Activated CD8-positive, alpha-beta memory T cell treated with anti-CD3 and anti-CD28 coated beads, Interleukin-2, amount 50 U/mL, for 48 hours (primary cell): ENCODE data around the gene TAF1D.

Experiments
- DNase-seq: peaks from one replicate; pipeline ENCODE4 v3.0.0-alpha.2; 2020

TAF1D gene

GRCh38 chr11:93718057-93718563, 23.2 kb downstream of the TAF1D start:
- no peak for DNase-seq

DNA sequence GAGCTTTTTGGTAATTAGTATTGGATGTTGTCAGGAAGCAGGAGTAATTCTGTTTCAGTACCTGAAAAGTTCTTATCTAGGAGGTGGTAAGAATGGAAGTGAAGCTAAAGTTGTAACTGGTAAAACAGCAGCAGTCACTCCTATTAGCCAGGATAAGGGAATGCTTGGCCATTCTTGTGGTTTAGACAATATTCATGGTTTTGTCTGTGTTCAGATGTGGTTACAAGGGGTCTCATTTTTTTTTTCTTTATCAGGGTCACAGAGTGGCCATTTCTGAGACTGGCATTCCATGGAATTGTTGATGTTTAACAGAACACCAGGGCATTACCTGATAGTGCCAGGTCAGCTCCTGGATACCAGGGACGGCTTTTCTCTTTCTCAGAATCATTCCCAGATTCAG, 23.8 kb downstream of the TAF1D start:
- DNase-seq = no peak

DNA sequence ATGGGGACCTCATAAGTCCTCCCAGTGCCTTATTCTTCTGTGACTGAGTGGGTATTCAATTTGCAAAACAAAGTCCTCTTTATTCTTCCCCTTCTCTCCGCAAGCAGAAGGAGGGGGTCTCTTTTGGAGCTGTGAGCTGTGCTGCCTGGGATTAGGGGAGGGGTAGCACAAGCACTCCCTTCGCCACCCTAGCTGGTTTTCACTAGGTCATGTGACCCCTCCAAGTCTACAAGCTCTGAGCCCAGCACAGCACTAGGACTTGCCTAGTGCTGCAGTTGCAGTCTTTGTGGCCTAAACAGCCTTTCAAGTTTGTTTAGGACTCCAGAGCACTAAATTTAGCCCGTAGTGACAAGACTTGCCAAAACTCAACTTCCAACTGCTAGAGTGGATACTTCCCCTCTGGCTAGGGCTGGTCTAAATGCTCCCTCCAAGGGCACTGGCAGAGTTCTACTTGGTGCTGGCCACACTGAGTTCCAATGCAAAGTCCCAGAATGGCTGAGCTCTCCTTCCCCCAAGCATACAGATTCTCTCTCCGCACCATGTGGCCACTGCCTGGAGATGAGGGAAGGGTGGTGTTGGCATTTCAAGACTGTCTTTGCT, 25.4 kb downstream of the TAF1D start:
- DNase-seq = no peak

DNA sequence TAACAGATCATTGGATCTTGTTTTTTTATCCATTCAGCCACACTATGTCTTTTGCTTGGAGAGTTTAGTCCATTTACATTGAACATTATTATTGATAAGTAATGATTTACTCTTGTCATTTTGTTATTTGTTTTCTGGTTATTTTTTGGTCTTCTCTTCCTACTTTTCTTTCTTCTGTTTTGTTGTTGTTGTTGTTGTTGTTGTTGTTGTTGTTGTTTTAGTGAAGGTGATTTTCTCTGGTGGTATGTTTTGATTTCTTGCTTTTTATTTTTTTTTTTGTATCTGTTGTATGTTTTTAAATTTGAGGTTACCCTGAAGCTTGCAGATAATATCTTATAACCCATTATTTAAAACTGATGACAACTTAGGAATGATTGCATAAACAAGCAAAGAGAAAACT, 28.6 kb downstream of the TAF1D start:
- no peak for DNase-seq

DNA sequence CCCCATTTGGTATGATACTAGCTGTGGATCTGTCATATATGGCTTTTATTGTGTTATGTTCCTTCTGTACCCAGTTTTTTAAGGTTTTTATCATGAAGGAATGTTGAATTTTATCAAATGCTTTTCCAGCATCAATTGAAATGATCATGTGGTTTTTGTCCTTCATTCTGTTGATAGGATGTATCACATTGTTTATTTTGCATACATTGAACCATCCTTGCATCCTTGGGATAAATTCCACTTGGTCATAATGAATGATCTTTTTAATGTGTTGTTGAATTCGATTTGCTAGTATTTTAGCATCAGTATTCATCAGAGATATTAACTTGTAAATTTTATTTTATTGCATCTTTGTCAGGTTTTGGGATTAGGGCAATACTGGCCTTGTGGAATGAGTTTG, 31.1 kb downstream of the TAF1D start:
- no peak for DNase-seq

DNA sequence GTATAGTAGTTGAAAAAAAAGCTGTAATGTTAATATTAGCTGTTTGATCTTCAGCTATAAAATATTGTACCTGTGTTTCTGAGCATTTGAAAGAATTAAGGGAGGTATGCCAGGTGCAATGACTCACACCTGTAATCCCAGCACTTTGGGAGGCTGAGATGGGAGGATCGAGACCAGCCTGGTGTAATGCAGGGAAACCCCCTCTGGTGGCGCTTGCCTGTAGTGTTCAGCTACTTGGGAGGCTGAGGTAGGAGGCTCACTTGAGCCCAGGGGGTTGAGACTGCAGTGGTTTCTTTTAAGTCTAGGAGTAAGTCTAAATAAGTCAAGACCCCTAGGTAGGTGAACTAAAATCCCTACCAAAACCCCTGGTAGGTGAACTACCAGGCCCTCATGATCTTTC, 37.1 kb downstream of the TAF1D start:
- no peak for DNase-seq

DNA sequence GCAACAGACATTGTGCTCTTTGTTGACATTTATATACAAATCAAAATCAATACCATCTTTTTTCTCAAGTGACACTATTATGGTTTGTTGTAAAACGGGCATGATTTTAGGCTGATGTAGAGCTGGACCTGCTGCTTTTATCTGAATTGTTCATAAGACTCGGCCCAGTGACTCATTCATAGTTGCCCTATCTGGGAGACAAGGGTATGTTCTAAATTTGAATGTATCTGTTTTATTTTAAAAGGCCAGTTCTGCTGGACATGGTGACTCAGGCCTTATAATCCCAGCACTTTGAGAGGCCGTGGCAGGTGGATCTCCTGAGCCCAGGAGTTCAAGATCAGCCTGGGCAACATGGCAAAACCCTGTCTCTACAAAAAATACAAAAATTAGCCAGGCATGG, 40.5 kb downstream of the TAF1D start:
- no peak for DNase-seq

DNA sequence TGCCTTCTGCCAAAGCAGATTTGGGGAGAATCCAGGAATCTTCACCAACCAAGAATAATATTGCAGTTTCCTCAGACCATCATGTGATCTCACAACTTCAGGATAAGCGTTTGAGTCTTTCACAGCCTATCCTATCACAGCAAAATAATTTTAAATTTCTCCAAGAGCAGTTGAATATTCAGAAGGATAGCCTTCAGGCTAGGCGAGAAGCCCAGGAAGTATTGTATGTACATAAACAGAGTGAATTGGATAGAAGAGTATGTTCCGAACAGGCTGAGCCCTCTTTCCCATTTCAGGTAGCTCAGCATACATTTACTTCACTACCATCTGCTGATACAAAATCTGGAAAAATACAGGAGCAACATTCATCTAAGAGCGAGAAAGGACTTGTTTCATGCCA, 43.7 kb downstream of the TAF1D start:
- no peak for DNase-seq

- no peak for DNase-seq
Observed at GRCh38 chr11:93694557-93694956, 46.7 kb downstream of the TAF1D start.

DNA sequence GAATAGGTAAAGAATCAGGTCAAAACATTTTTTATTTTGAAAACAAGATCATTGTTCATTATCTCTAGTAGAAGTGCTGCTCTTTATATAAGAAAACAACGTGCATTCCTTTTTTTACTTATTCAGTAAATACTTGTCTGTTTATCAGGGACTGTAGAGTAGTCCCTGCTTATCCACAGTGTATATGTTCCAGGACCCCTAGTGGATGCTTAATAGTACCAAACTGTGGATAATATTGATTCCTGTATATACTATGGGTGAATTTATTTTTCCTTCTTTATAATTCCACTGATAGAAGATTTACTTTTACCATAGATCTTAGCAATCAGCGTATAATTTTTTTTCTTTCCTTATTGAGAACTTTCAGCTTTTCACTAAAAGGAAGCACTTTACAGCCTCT, 47.2 kb downstream of the TAF1D start:
- DNase-seq = no peak

DNA sequence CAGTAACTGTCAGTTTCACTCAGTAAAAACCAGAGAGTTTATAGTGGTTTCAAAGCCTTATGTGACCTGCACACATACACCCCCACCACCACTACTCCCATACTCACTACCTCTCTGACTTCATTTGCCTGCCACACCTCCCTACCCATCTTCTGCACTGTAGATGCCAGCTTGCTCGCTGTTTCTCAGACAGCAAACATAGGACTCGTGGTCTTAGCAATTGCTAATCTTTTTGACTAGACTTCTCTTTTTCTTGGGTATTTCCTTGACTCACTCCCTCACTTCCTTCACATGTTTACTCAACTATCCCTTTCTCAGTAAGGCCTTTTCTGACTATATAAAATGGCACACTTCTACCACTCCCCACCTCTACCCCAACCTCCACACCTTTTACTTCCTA, 52.1 kb downstream of the TAF1D start:
- DNase-seq = no peak

DNA sequence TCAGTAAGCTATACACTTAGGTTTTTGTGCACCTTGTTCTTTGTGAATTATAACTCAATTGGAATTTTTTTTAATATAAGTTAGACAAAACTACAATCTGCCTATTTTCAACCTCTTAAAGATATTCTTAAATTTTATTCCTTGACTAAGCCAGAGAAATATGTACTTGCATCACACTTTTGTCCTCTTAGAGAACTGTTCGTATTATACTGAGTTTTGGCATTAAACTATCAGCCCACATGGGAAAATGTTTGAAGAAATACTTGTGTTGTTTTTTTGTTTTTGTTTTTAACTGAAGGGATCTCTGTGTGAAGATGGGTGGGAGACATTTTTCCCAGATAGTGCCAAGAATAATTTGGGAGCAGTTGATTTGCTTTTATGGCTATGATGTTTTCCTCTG, 54.5 kb downstream of the TAF1D start:
- DNase-seq = no peak

GRCh38 chr11:93686226-93686625, 55.1 kb downstream of the TAF1D start:
- no peak for DNase-seq
